BE2C (cell line): ENCODE measurements around the gene CSF2RB.
"Not testable (repeated sequence)": the region's sequence is repeated elsewhere in the genome, so short reads cannot be mapped to it uniquely, and the experiment has no call there.

Experiments
- DNase-seq: peaks from one replicate; pipeline ENCODE4 v3.0.0-alpha.2; 2020
- H3K27me3 ChIP-seq: fragments of 250-450 bp; sonication (Bioruptor Pico); 2 replicates; pipeline ENCODE4 v1.5.1; 2020; ENCODE audit warnings: mild to moderate bottlenecking
- H3K36me3 ChIP-seq: fragments of 250-450 bp; sonication (Bioruptor Pico); 2 replicates; pipeline ENCODE4 v1.5.1; 2020; ENCODE audit warnings: mild to moderate bottlenecking
- H3K4me1 ChIP-seq: fragments of 250-450 bp; sonication (Bioruptor Pico); 2 replicates; pipeline ENCODE4 v1.5.1; 2020
- H3K4me3 ChIP-seq: 2 replicates; pipeline ENCODE4 v1.5.1; 2011; ENCODE audit warnings: low read depth, low read length
- H3K9me3 ChIP-seq: fragments of 250-450 bp; sonication (Bioruptor Pico); 2 replicates; pipeline ENCODE4 v1.5.1; 2020
- CTCF ChIP-seq: IDR thresholded peaks from 2 replicates; pipeline ENCODE4 v1.5.1; 2012; ENCODE audit warnings: mild to moderate bottlenecking, low read depth, low read length

CSF2RB gene

GRCh38 chr22:36986242-36986821, 72.9 kb downstream of the CSF2RB start:
- DNase-seq: peak; percentile 39
- peaks cover 4% of the 10 kb centered on the region; the same call in 1 of the 2 replicates for H3K9me3 ChIP-seq

GRCh38 chr22:36988075-36988832, 74.8 kb downstream of the CSF2RB start:
- H3K9me3 ChIP-seq: peaks cover 5% of the 10 kb centered on the region; the same call in 1 of the 2 replicates
- H3K4me1 ChIP-seq: no peaks in the 10 kb centered on the region
- peaks cover 18% of the 10 kb centered on the region for H3K27me3 ChIP-seq
- no peak for TF ChIP-seq CTCF
- no peak overlapping the region for H3K4me3 ChIP-seq
- no peak for DNase-seq
- H3K36me3 ChIP-seq: no peaks in the 10 kb centered on the region

More at GRCh38 chr22:36986242-36986821, 72.9 kb downstream of the CSF2RB start:
- Histone ChIP-seq H3K4me1 (no peaks in the 10 kb centered on the region), H3K27me3 (peaks cover 6% of the 10 kb centered on the region), H3K36me3 (no peaks in the 10 kb centered on the region), H3K4me3 (no peak overlapping the region)
- peak; percentile 91 for TF ChIP-seq CTCF

- H3K9me3 ChIP-seq, H3K4me3 ChIP-seq, H3K36me3 ChIP-seq, H3K4me1 ChIP-seq, DNase-seq: not testable (repeated sequence)
- peaks cover 18% of the 10 kb centered on the region for H3K27me3 ChIP-seq
These were observed 75.6 kb downstream of the CSF2RB start for GRCh38 chr22:36989012-36989411.
